HepG2 (cell line): ENCODE data around the gene SDC4. TPM values are rescaled to one million over a fixed set of nuclear protein-coding genes. Genes with fewer than 3 reads are reported as not detected.

Experiments used
- CEBPG ChIP-seq: IDR thresholded peaks from 2 replicates; pipeline ENCODE4 v1.6.1; 2016
- SMARCE1 ChIP-seq: fragments of 450-650 bp; IDR thresholded peaks from 2 replicates; pipeline ENCODE4 v1.6.1; 2017; ENCODE audit warnings: borderline replicate concordance
- SPEN ChIP-seq: sonication (generic); formaldehyde crosslinking; IDR thresholded peaks from 2 replicates; pipeline ENCODE4 v1.5.1; 2020; ENCODE audit warnings: low read depth, mild to moderate bottlenecking, missing genetic modification reagents
- TRAFD1 ChIP-seq: sonication (generic); formaldehyde crosslinking; IDR thresholded peaks from 2 replicates; pipeline ENCODE4 v1.5.1; 2020; ENCODE audit warnings: missing genetic modification reagents, mild to moderate bottlenecking, borderline replicate concordance
- ZFY ChIP-seq: sonication (generic); formaldehyde crosslinking; IDR thresholded peaks from 2 replicates; pipeline ENCODE4 v1.4.0; 2020; ENCODE audit warnings: missing genetic modification reagents
- ZMYM3 ChIP-seq: sonication (generic); formaldehyde crosslinking; IDR thresholded peaks from 2 replicates; pipeline ENCODE4 v1.5.1; 2020; ENCODE audit warnings: mild to moderate bottlenecking, missing genetic modification reagents
- ZNF136 ChIP-seq: sonication (generic); formaldehyde crosslinking; IDR thresholded peaks from 2 replicates; pipeline ENCODE4 v1.8.1; 2022; ENCODE audit warnings: low read depth, mild to moderate bottlenecking, moderate library complexity, missing genetic modification reagents
- ZNF382 ChIP-seq: sonication (generic); formaldehyde crosslinking; IDR thresholded peaks from 2 replicates; pipeline ENCODE4 v1.5.0; 2020; ENCODE audit warnings: missing genetic modification reagents, mild to moderate bottlenecking, borderline replicate concordance
- ZNF407 ChIP-seq: sonication (generic); formaldehyde crosslinking; IDR thresholded peaks from one replicate; pipeline ENCODE4 v1.5.1; 2020; ENCODE audit warnings: mild to moderate bottlenecking, missing genetic modification reagents; ENCODE audit errors: not compliant biosample characterization
- ZNF639 ChIP-seq: conservative IDR thresholded peaks from 2 replicates; pipeline ENCODE4 v1.6.1; 2018; ENCODE audit warnings: missing genetic modification reagents
- ZNF691 ChIP-seq: sonication (generic); formaldehyde crosslinking; IDR thresholded peaks from 2 replicates; pipeline ENCODE4 v1.4.0; 2020; ENCODE audit warnings: missing genetic modification reagents, low read depth, mild to moderate bottlenecking, borderline replicate concordance
- ZNF709 ChIP-seq: sonication (generic); formaldehyde crosslinking; IDR thresholded peaks from 2 replicates; pipeline ENCODE4 v1.5.0; 2020; ENCODE audit warnings: mild to moderate bottlenecking, missing genetic modification reagents
- polyA plus RNA-seq, 8 experiments: library from polyadenylated mRNA; depleted of rRNA in 3 of 8; stranded (reverse) in 7 of 8; unstranded in 1 of 8; fragments of >200 nt; fragmentation: Illumina TruSeq in 4 of 8; extraction: Trizol in 4 of 8; gene quantifications; 2 replicates each; pipeline versions ENCODE4 v1.2.1 to v1.2.3, GENCODE V29; 2011 to 2016; ENCODE audit warnings: low read depth in 4 of 8, missing spikeins in 1 of 8, mixed read lengths in 1 of 8; ENCODE audit not compliant: insufficient read depth in 1 of 8
- total RNA-seq, 5 experiments: library from RNA; depleted of rRNA; stranded (reverse); fragments of >200 nt; fragmentation: Illumina TruSeq; extraction: Trizol; gene quantifications; 2 replicates each; pipeline ENCODE4 v1.2.3, GENCODE V29; 2016; ENCODE audit warnings: low read depth in 1 of 5

Gene SDC4
- total and polyA plus RNA-seq, 2 of the 13 experiments (the other 11 are each of a cell fraction or from before 2014, with no cell fraction given) = 49.0 to 65.1 TPM

DNA sequence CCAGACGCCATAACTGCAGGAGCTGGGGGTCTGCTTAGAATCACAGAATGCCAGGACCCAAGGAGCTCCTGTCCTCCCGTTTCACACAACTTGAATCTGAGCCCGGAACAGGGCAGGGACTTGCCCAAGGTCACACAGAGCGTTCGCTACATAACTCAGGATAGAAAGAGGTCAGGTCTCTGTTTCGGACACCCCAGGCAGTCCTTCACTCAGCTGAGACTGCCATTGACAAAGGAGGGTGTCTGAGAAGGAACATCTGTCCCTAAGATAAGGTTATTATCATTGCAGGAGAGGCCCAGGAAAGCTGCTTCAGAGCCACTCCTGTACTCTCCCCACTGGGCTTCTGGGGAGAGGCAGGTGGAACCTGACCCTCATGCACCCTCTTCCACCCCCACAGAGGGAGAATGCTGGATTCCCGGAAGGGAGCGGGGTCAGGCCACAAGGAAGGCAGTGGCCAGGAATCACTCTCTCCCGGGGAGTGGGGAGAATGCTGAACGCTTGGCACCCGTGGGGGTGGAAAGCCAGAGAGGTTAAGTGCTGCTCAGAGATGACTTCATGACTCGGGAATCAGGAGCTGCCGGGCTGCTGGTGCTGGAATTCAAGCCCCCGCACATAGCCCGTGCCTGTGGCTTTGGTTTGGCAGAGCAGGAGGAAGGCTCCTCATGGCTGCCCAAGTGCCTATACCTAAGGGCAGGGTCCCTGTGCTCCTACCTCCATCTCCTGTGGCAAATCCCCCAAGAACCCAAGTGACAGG lies 10.7 kb downstream of the SDC4 start (continued):
- TF ChIP-seq ZNF382 = no peak
- TF ChIP-seq ZNF691 (CRISPR knock-in tag) = 0 out of 2 replicates have a peak, but pooled peaks have one; percentile 31
- TF ChIP-seq TRAFD1 (CRISPR knock-in tag) = no peak
- TF ChIP-seq ZNF136 = 0 out of 2 replicates have a peak, but pooled peaks have one; percentile 1
- TF ChIP-seq ZNF709 (CRISPR knock-in tag) = no peak
- peak; percentile 96 for TF ChIP-seq ZMYM3 (CRISPR knock-in tag)
- TF ChIP-seq ZFY = no peak
- peak; percentile 42; the same call in 1 of the 2 replicates for TF ChIP-seq SPEN
- no peak for TF ChIP-seq CEBPG (CRISPR knock-in tag)
- peak; percentile 22 for TF ChIP-seq ZNF407 (CRISPR knock-in tag)
- TF ChIP-seq SMARCE1 = no peak
- TF ChIP-seq ZNF639 = no peak
